Measurements from ENCODE around the gene TXNDC8. TPM values are rescaled to one million over a fixed set of nuclear protein-coding genes. Genes with fewer than 3 reads are reported as not detected.

TXNDC8 gene
- total RNA-seq, 1 donor from 2014 or later, result not detected

GRCh38 chr9:110261632-110262031 is 76.0 kb downstream of the TXNDC8 start:
- no peaks in the 10 kb centered on the region for H3K36me3 Mint-ChIP-seq
- no peak for TF ChIP-seq CTCF (conservative IDR thresholded peaks at IDR 0.05)
- H3K27ac Mint-ChIP-seq, result no peak overlapping the region

GRCh38 chr9:110260911-110261310 is 76.8 kb downstream of the TXNDC8 start:
- H3K4me1 Mint-ChIP-seq (ENCODE audit: unreplicated experiment), result peaks cover 13% of the 10 kb centered on the region
- H3K27ac Mint-ChIP-seq, result no peak overlapping the region
- no peaks in the 10 kb centered on the region for H3K9me3 Mint-ChIP-seq
- no peak overlapping the region for H3K4me3 Mint-ChIP-seq
- DNase-seq (ENCODE audit: extremely low spot score, unreplicated experiment), result no peak
- H3K36me3 Mint-ChIP-seq, result no peaks in the 10 kb centered on the region
- no peak for TF ChIP-seq CTCF (conservative IDR thresholded peaks at IDR 0.05)
- peaks cover 4% of the 10 kb centered on the region for H3K27me3 Mint-ChIP-seq

More at GRCh38 chr9:110261632-110262031, 76.0 kb downstream of the TXNDC8 start:
- no peak overlapping the region for H3K4me3 Mint-ChIP-seq
- H3K27me3 Mint-ChIP-seq, result peaks cover 4% of the 10 kb centered on the region
- no peaks in the 10 kb centered on the region for H3K9me3 Mint-ChIP-seq
- no peak for DNase-seq (ENCODE audit: extremely low spot score, unreplicated experiment)
- peaks cover 13% of the 10 kb centered on the region for H3K4me1 Mint-ChIP-seq (ENCODE audit: unreplicated experiment)

- Mint-ChIP-seq H3K36me3 (no peaks in the 10 kb centered on the region), H3K27me3 (peaks cover 4% of the 10 kb centered on the region), H3K4me1 (ENCODE audit: unreplicated experiment) (peaks cover 17% of the 10 kb centered on the region), H3K4me3 (peak overlapping the region; percentile 40), H3K9me3 (no peaks in the 10 kb centered on the region), H3K27ac (peak overlapping the region; percentile 95)
- TF ChIP-seq CTCF (conservative IDR thresholded peaks at IDR 0.05), result no peak
- no peak for DNase-seq (ENCODE audit: extremely low spot score, unreplicated experiment)
These were observed 78.1 kb downstream of the TXNDC8 start for GRCh38 chr9:110259566-110259965.

GRCh38 chr9:110258690-110259091 is 79.0 kb downstream of the TXNDC8 start:
- H3K27ac Mint-ChIP-seq, result peak overlapping the region; percentile 95
- H3K4me1 Mint-ChIP-seq (ENCODE audit: unreplicated experiment), result peaks cover 25% of the 10 kb centered on the region
- no peak for DNase-seq (ENCODE audit: extremely low spot score, unreplicated experiment)
- TF ChIP-seq CTCF (conservative IDR thresholded peaks at IDR 0.05), result no peak
- H3K9me3 Mint-ChIP-seq, result no peaks in the 10 kb centered on the region
- H3K4me3 Mint-ChIP-seq, result peak overlapping the region; percentile 40
- H3K36me3 Mint-ChIP-seq, result no peaks in the 10 kb centered on the region
- peaks cover 4% of the 10 kb centered on the region for H3K27me3 Mint-ChIP-seq

GRCh38 chr9:110257956-110258355 is 79.7 kb downstream of the TXNDC8 start:
- H3K27me3 Mint-ChIP-seq, result peaks cover 4% of the 10 kb centered on the region
- DNase-seq (ENCODE audit: extremely low spot score, unreplicated experiment), result no peak
- no peak for TF ChIP-seq CTCF (conservative IDR thresholded peaks at IDR 0.05)
- H3K27ac Mint-ChIP-seq, result peak overlapping the region; percentile 95
- peak overlapping the region; percentile 97 for H3K4me3 Mint-ChIP-seq
- peaks cover 3% of the 10 kb centered on the region for H3K36me3 Mint-ChIP-seq
- H3K9me3 Mint-ChIP-seq, result no peaks in the 10 kb centered on the region
- H3K4me1 Mint-ChIP-seq (ENCODE audit: unreplicated experiment), result peaks cover 33% of the 10 kb centered on the region
